Prostate gland (tissue), 2 donors: Measurements from ENCODE around the gene LIPH.

Experiments
- POLR2A ChIP-seq: fragments of 450-650 bp; IDR thresholded peaks from one replicate; pipeline ENCODE4 v1.6.1; 2016; ENCODE audit warnings: antibody characterized with exemption, mild to moderate bottlenecking
- TF ChIP-seq, protein P1 (sequence below), 4 experiments: fragments of 200-600 bp in 2 of 4; fragments of 450-650 bp in 2 of 4; sonication (generic) in 2 of 4; IDR thresholded peaks; 1 replicate in 3 of 4; 2 replicates in 1 of 4; pipeline ENCODE4 v1.5.1; 2016 to 2019; ENCODE audit warnings: antibody characterized with exemption in 4 of 4, mild to moderate bottlenecking in 2 of 4, moderate library complexity in 2 of 4

DNA sequence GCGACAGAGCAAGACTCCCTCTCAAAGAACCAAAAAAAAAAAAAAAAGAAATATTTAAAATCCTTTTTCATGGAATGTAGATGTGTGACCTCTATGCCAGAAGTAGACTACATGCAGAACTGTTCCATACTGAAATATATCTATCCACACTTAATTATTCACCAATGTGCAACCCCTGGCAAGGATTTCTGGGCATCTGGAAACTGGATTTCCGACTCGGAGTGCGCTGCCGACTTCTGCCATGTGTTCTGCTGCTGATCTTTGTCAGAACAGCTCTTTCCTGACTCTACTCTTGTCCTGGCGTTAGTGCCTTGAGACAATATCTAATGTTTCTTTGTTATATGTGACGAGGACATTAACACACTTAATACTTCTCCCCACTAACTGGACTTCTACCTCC, 11.7 kb downstream of the LIPH start:
- TF ChIP-seq, protein P1, sequence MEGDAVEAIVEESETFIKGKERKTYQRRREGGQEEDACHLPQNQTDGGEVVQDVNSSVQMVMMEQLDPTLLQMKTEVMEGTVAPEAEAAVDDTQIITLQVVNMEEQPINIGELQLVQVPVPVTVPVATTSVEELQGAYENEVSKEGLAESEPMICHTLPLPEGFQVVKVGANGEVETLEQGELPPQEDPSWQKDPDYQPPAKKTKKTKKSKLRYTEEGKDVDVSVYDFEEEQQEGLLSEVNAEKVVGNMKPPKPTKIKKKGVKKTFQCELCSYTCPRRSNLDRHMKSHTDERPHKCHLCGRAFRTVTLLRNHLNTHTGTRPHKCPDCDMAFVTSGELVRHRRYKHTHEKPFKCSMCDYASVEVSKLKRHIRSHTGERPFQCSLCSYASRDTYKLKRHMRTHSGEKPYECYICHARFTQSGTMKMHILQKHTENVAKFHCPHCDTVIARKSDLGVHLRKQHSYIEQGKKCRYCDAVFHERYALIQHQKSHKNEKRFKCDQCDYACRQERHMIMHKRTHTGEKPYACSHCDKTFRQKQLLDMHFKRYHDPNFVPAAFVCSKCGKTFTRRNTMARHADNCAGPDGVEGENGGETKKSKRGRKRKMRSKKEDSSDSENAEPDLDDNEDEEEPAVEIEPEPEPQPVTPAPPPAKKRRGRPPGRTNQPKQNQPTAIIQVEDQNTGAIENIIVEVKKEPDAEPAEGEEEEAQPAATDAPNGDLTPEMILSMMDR (IDR thresholded peaks at IDR 0.05): no peak
- TF ChIP-seq POLR2A: no peak
